Keratinocyte (primary cell): ENCODE measurements around the gene EPHA6. TPM values are rescaled to one million over a fixed set of nuclear protein-coding genes. Genes with fewer than 3 reads are reported as not detected.

Experiments
- DNase-seq: peaks from one replicate; pipeline ENCODE4 v3.0.0-alpha.2; 2011; ENCODE audit warnings: low read depth, missing footprints, low spot score
- FAIRE-seq: peaks from 2 replicates; lab custom pipeline; 2011; peaks lifted over from hg19 to GRCh38; lab: Jason Lieb, UNC
- H2AFZ ChIP-seq: 2 replicates; pipeline ENCODE4 v1.6.0; 2012; ENCODE audit warnings: low read length, control low read depth, inconsistent platforms; ENCODE audit not compliant: control insufficient read depth
- H3K27ac ChIP-seq: 2 replicates; pipeline ENCODE4 v1.5.1; 2011; ENCODE audit warnings: low read length; ENCODE audit not compliant: control insufficient read depth, insufficient read depth
- H3K27me3 ChIP-seq: 3 replicates; pipeline ENCODE4 v1.6.0; 2011; ENCODE audit warnings: low read length; ENCODE audit not compliant: control insufficient read depth, insufficient read depth; ENCODE audit errors: extremely low read depth
- H3K36me3 ChIP-seq, 2 experiments: 2 replicates in 1 of 2; 3 replicates in 1 of 2; pipeline ENCODE4 v1.5.1; 2011; ENCODE audit warnings: low read length in 2 of 2, mild to moderate bottlenecking in 1 of 2; ENCODE audit not compliant: control insufficient read depth in 2 of 2, insufficient read depth in 2 of 2; ENCODE audit errors: extremely low read depth in 1 of 2
- H3K4me1 ChIP-seq: 3 replicates; pipeline ENCODE4 v1.5.1; 2011; ENCODE audit warnings: low read length; ENCODE audit not compliant: control insufficient read depth, insufficient read depth; ENCODE audit errors: extremely low read depth
- H3K4me2 ChIP-seq: 3 replicates; pipeline ENCODE4 v1.6.0; 2011; ENCODE audit warnings: low read depth, low read length; ENCODE audit not compliant: control insufficient read depth, insufficient read depth; ENCODE audit errors: extremely low read depth
- H3K4me3 ChIP-seq, 3 experiments: fragments of 200-600 bp in 1 of 3; sonication (generic) in 1 of 3; 2 replicates in 2 of 3; 3 replicates in 1 of 3; pipeline ENCODE4 v1.5.1; 2011 to 2016; ENCODE audit warnings: low read length in 3 of 3, mild to moderate bottlenecking in 3 of 3, control low read depth in 2 of 3, inconsistent platforms in 1 of 3, low read depth in 1 of 3, mixed read lengths in 1 of 3, mixed run types in 1 of 3, moderate library complexity in 1 of 3; ENCODE audit not compliant: control insufficient read depth in 2 of 3, insufficient read depth in 2 of 3; ENCODE audit errors: extremely low read depth in 1 of 3
- H3K79me2 ChIP-seq: 2 replicates; pipeline ENCODE4 v1.6.0; 2012; ENCODE audit warnings: low read length; ENCODE audit not compliant: control insufficient read depth, insufficient read depth
- H3K9ac ChIP-seq: 3 replicates; pipeline ENCODE4 v1.6.0; 2011; ENCODE audit warnings: low read length; ENCODE audit not compliant: control insufficient read depth, insufficient read depth; ENCODE audit errors: extremely low read depth
- H3K9me1 ChIP-seq: 3 replicates; pipeline ENCODE4 v1.6.0; 2011; ENCODE audit warnings: low read length; ENCODE audit not compliant: control insufficient read depth, insufficient read depth; ENCODE audit errors: extremely low read depth
- H3K9me3 ChIP-seq: 2 replicates; pipeline ENCODE4 v1.5.1; 2012; ENCODE audit warnings: low read depth, low read length; ENCODE audit not compliant: control insufficient read depth
- H4K20me1 ChIP-seq: 3 replicates; pipeline ENCODE4 v1.6.0; 2011; ENCODE audit warnings: low read length; ENCODE audit not compliant: control insufficient read depth, insufficient read depth; ENCODE audit errors: extremely low read depth
- EZH2 ChIP-seq: IDR thresholded peaks from one replicate; pipeline ENCODE4 v1.6.1; 2012; ENCODE audit warnings: inconsistent platforms, mild to moderate bottlenecking, low read length, moderate library complexity
- dilution Hi-C: fragments of 300-500 bp; cut with MboI; formaldehyde crosslinking; loops from one replicate; pipeline ENCODE4 v1.7.0; 2020; ENCODE audit warnings: low sequenced_read_pairs; ENCODE audit not compliant: extremely low pct_ligation_motif_present
- polyA plus RNA-seq, 5 experiments: library from polyadenylated mRNA; depleted of rRNA in 3 of 5; stranded (reverse) in 3 of 5; stranded (forward) in 1 of 5; unstranded in 1 of 5; fragments of >200 nt; gene quantifications; 1 replicate in 1 of 5; 2 replicates in 3 of 5; 3 replicates in 1 of 5; pipeline versions ENCODE4 v1.2.1 to v1.2.3, GENCODE V29; 2011 to 2012; ENCODE audit warnings: missing spikeins in 2 of 5, low read depth in 1 of 5, low replicate concordance in 1 of 5
- TF ChIP-seq, protein P1 (sequence below), 3 experiments: IDR thresholded peaks in 1 of 3; conservative IDR thresholded peaks in 1 of 3; optimal IDR thresholded peaks in 1 of 3; 2 replicates in 2 of 3; 3 replicates in 1 of 3; pipeline versions ENCODE3 to v1.5.1; 2011; ENCODE audit warnings: low read length in 3 of 3, mild to moderate bottlenecking in 3 of 3, moderate library complexity in 2 of 3, control low read depth in 1 of 3, inconsistent platforms in 1 of 3; ENCODE audit not compliant: insufficient read depth in 2 of 3; ENCODE audit errors: extremely low read depth in 1 of 3

The EPHA6 gene
- polyA plus RNA-seq, 1 donor (not counting 4 experiments of a cell fraction or from before 2014, with no cell fraction given), result not detected

DNA sequence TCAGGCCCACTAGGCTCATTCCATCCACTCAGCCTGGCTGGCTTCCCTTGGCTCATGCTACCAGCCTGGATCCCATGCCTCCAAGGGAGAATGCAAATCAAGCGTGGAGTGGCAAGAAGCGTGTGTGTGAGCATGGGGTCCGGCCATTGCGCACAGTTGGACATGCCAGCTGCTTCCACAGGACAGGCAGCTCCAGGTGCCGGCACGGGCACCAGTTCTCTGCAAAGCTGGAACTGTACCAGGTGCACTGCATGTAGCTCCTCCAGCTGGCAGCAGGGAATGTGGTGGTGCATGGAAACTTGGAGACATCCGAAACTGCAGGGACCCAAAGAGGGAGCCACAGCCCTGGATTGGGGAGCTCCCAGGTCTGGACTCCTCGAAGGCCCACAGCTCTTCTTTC, 449.8 kb downstream of the EPHA6 start:
- H3K36me3 ChIP-seq, result no peaks in the 10 kb centered on the region
- no peak overlapping the region for H3K4me3 ChIP-seq
- no peak overlapping the region for H2AFZ ChIP-seq
- dilution Hi-C loops, result no loop called here
- no peak overlapping the region for H3K4me2 ChIP-seq
- TF ChIP-seq EZH2, result no peak
- TF ChIP-seq, protein P1, sequence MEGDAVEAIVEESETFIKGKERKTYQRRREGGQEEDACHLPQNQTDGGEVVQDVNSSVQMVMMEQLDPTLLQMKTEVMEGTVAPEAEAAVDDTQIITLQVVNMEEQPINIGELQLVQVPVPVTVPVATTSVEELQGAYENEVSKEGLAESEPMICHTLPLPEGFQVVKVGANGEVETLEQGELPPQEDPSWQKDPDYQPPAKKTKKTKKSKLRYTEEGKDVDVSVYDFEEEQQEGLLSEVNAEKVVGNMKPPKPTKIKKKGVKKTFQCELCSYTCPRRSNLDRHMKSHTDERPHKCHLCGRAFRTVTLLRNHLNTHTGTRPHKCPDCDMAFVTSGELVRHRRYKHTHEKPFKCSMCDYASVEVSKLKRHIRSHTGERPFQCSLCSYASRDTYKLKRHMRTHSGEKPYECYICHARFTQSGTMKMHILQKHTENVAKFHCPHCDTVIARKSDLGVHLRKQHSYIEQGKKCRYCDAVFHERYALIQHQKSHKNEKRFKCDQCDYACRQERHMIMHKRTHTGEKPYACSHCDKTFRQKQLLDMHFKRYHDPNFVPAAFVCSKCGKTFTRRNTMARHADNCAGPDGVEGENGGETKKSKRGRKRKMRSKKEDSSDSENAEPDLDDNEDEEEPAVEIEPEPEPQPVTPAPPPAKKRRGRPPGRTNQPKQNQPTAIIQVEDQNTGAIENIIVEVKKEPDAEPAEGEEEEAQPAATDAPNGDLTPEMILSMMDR (optimal IDR thresholded peaks at IDR 0.05 in 1 of 3, IDR thresholded peaks at IDR 0.05 in 1 of 3, conservative IDR thresholded peaks at IDR 0.05 in 1 of 3; ENCODE audit: extremely low read depth in 1 of 3, insufficient read depth in 2 of 3, low read length in 3 of 3), result no peak
- no peak for DNase-seq
- no peaks in the 10 kb centered on the region for H3K4me1 ChIP-seq
- H3K27ac ChIP-seq, result no peak overlapping the region
- H3K79me2 ChIP-seq, result no peaks in the 10 kb centered on the region
- H3K9me3 ChIP-seq, result no peaks in the 10 kb centered on the region
- H3K9ac ChIP-seq, result no peak overlapping the region
- H3K9me1 ChIP-seq, result no peaks in the 10 kb centered on the region
- no peaks in the 10 kb centered on the region for H4K20me1 ChIP-seq
- no peak for FAIRE-seq
- no peaks in the 10 kb centered on the region for H3K27me3 ChIP-seq

DNA sequence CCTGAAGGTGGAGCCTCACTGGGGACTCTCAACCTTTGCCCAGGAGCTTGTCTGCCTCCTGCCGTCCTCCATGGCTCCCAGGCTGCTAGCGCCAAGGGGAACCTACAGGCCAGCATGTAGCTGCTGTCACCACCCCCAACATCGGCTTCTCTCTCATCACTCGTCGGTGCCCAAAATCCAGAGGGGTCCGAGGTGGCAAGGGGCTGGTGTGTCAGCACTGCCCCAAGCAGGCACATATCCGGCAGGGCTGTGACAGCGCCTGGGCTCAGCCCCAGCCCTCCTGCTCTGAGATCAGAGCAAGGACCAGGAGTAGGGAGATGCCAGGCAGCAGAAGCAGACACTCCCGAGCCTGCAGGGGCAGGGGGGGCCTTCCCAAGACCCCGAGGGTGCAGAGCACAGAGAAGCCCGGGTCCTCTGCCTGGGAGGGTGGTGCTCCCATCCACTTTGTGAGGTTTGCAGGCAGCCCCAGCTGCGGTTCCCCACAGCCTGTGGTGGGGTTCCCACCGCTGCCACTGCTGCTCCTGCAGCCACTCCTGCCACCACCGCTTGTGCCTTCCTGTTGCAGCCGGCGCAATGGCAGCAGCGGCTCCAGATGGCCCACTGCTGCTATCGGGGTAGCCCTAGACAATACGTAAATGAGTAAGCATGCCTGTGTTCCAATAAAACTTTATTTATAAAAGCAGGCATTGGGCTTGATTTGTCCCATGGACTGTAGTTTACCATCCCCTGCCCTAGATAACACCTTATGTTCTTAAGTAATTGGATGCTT, 451.0 kb downstream of the EPHA6 start:
- Histone ChIP-seq H3K36me3 (no peaks in the 10 kb centered on the region), H4K20me1 (no peaks in the 10 kb centered on the region), H3K27me3 (no peaks in the 10 kb centered on the region), H3K9me3 (no peaks in the 10 kb centered on the region), H3K9me1 (no peaks in the 10 kb centered on the region), H3K79me2 (no peaks in the 10 kb centered on the region), H3K4me3 (no peak overlapping the region), H3K4me1 (no peaks in the 10 kb centered on the region), H3K9ac (no peak overlapping the region), H3K27ac (no peak overlapping the region), H2AFZ (no peak overlapping the region), H3K4me2 (no peak overlapping the region)
- TF ChIP-seq, protein P1 (optimal IDR thresholded peaks at IDR 0.05 in 1 of 3, IDR thresholded peaks at IDR 0.05 in 1 of 3, conservative IDR thresholded peaks at IDR 0.05 in 1 of 3; ENCODE audit: extremely low read depth in 1 of 3, insufficient read depth in 2 of 3, low read length in 3 of 3), result no peak
- no peak for TF ChIP-seq EZH2
- dilution Hi-C loops, result no loop called here
- DNase-seq (no peak), FAIRE-seq (no peak)
